Measurements from ENCODE around the gene TMEM143.

TMEM143 gene

GRCh38 chr19:48354332-48354992 lies 9.3 kb downstream of the TMEM143 start:
- H3K4me2 ChIP-seq (ENCODE audit: low read length), result no peak overlapping the region
- no peaks in the 10 kb centered on the region for H3K4me1 ChIP-seq
- H3K9ac ChIP-seq, result no peak overlapping the region
- H3K4me3 ChIP-seq (ENCODE audit: low read depth, low read length), result no peak overlapping the region
- no peaks in the 10 kb centered on the region for H3K9me3 ChIP-seq (ENCODE audit: control insufficient read depth, low read length)
- no peak overlapping the region for H2AFZ ChIP-seq
- H3K27ac ChIP-seq, result no peak overlapping the region
- TF ChIP-seq, protein P1, sequence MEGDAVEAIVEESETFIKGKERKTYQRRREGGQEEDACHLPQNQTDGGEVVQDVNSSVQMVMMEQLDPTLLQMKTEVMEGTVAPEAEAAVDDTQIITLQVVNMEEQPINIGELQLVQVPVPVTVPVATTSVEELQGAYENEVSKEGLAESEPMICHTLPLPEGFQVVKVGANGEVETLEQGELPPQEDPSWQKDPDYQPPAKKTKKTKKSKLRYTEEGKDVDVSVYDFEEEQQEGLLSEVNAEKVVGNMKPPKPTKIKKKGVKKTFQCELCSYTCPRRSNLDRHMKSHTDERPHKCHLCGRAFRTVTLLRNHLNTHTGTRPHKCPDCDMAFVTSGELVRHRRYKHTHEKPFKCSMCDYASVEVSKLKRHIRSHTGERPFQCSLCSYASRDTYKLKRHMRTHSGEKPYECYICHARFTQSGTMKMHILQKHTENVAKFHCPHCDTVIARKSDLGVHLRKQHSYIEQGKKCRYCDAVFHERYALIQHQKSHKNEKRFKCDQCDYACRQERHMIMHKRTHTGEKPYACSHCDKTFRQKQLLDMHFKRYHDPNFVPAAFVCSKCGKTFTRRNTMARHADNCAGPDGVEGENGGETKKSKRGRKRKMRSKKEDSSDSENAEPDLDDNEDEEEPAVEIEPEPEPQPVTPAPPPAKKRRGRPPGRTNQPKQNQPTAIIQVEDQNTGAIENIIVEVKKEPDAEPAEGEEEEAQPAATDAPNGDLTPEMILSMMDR (IDR thresholded peaks at IDR 0.05), result no peak
- no peaks in the 10 kb centered on the region for H3K27me3 ChIP-seq (ENCODE audit: control insufficient read depth, insufficient read depth, low read length)
- no peaks in the 10 kb centered on the region for H3K36me3 ChIP-seq (ENCODE audit: control insufficient read depth, insufficient read depth, low read length)
- H3K79me2 ChIP-seq, result peaks cover 4% of the 10 kb centered on the region

DNA sequence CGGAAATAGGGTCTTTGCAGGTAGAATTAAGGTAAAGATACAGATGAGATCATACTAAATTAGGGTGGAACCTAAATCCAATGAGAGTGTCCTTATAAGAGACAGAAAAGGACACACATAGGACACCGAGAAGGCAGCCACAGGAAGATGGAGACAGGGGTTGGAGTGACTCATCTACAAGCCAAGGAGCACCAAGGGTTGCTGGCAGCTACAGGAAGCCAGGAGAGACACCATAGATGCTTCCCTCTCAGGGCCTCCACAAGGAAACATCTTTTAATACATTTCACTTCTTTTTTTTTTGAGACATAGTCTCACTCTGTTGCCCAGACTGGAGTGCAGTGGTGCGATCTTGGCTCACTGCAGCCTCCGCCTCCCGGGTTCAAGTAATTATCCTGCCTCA lies 10.1 kb downstream of the TMEM143 start:
- H2AFZ ChIP-seq, result no peak overlapping the region
- no peaks in the 10 kb centered on the region for H3K36me3 ChIP-seq (ENCODE audit: control insufficient read depth, insufficient read depth, low read length)
- peaks cover 4% of the 10 kb centered on the region for H3K79me2 ChIP-seq
- TF ChIP-seq, protein P1 (IDR thresholded peaks at IDR 0.05), result no peak
- H3K4me1 ChIP-seq, result no peaks in the 10 kb centered on the region
- H3K27me3 ChIP-seq (ENCODE audit: control insufficient read depth, insufficient read depth, low read length), result no peaks in the 10 kb centered on the region
- no peaks in the 10 kb centered on the region for H3K9me3 ChIP-seq (ENCODE audit: control insufficient read depth, low read length)
- H3K4me2 ChIP-seq (ENCODE audit: low read length), result no peak overlapping the region
- no peak overlapping the region for H3K9ac ChIP-seq
- no peak overlapping the region for H3K4me3 ChIP-seq (ENCODE audit: low read depth, low read length)
- no peak overlapping the region for H3K27ac ChIP-seq

- H3K4me3 ChIP-seq (ENCODE audit: low read depth, low read length), result no peak overlapping the region
- no peaks in the 10 kb centered on the region for H3K36me3 ChIP-seq (ENCODE audit: control insufficient read depth, insufficient read depth, low read length)
- no peak overlapping the region for H3K4me2 ChIP-seq (ENCODE audit: low read length)
- peaks cover 8% of the 10 kb centered on the region for H3K4me1 ChIP-seq
- TF ChIP-seq, protein P1 (IDR thresholded peaks at IDR 0.05), result peak; percentile 91
- no peak overlapping the region for H2AFZ ChIP-seq
- H3K27me3 ChIP-seq (ENCODE audit: control insufficient read depth, insufficient read depth, low read length), result no peaks in the 10 kb centered on the region
- peaks cover 4% of the 10 kb centered on the region for H3K79me2 ChIP-seq
- H3K9me3 ChIP-seq (ENCODE audit: control insufficient read depth, low read length), result no peaks in the 10 kb centered on the region
- no peak overlapping the region for H3K9ac ChIP-seq
- no peak overlapping the region for H3K27ac ChIP-seq
These were observed 12.4 kb downstream of the TMEM143 start for GRCh38 chr19:48351341-48351752.

- no peak overlapping the region for H3K9ac ChIP-seq
- no peaks in the 10 kb centered on the region for H3K27me3 ChIP-seq (ENCODE audit: control insufficient read depth, insufficient read depth, low read length)
- H3K4me1 ChIP-seq, result peaks cover 8% of the 10 kb centered on the region
- H3K79me2 ChIP-seq, result peaks cover 4% of the 10 kb centered on the region
- no peaks in the 10 kb centered on the region for H3K36me3 ChIP-seq (ENCODE audit: control insufficient read depth, insufficient read depth, low read length)
- H3K27ac ChIP-seq, result no peak overlapping the region
- TF ChIP-seq, protein P1 (IDR thresholded peaks at IDR 0.05), result no peak
- H2AFZ ChIP-seq, result no peak overlapping the region
- H3K4me2 ChIP-seq (ENCODE audit: low read length), result no peak overlapping the region
- no peak overlapping the region for H3K4me3 ChIP-seq (ENCODE audit: low read depth, low read length)
- no peaks in the 10 kb centered on the region for H3K9me3 ChIP-seq (ENCODE audit: control insufficient read depth, low read length)
These were observed 12.9 kb downstream of the TMEM143 start for GRCh38 chr19:48350856-48351255.

GRCh38 chr19:48348737-48349136 lies 15.0 kb downstream of the TMEM143 start:
- H3K36me3 ChIP-seq (ENCODE audit: control insufficient read depth, insufficient read depth, low read length), result no peaks in the 10 kb centered on the region
- no peak overlapping the region for H2AFZ ChIP-seq
- H3K9me3 ChIP-seq (ENCODE audit: control insufficient read depth, low read length), result no peaks in the 10 kb centered on the region
- H3K27me3 ChIP-seq (ENCODE audit: control insufficient read depth, insufficient read depth, low read length), result no peaks in the 10 kb centered on the region
- H3K4me1 ChIP-seq, result peaks cover 8% of the 10 kb centered on the region
- peak overlapping the region; percentile 55 for H3K27ac ChIP-seq
- H3K4me2 ChIP-seq (ENCODE audit: low read length), result no peak overlapping the region
- peaks cover 4% of the 10 kb centered on the region for H3K79me2 ChIP-seq
- H3K4me3 ChIP-seq (ENCODE audit: low read depth, low read length), result no peak overlapping the region
- H3K9ac ChIP-seq, result no peak overlapping the region
- TF ChIP-seq, protein P1 (IDR thresholded peaks at IDR 0.05), result no peak
